Parathyroid adenoma (tissue), 2 donors: ENCODE results near the gene FBXL13.

Source experiments
- H2AFZ ChIP-seq: fragments of 300-600 bp; sonication (generic); one replicate; pipeline ENCODE4 v1.7.0; 2017; ENCODE audit warnings: antibody characterized with exemption, mild to moderate bottlenecking
- H3K27ac ChIP-seq: fragments of 300-600 bp; sonication (generic); one replicate; pipeline ENCODE4 v1.7.0; 2017
- H3K27me3 ChIP-seq: fragments of 300-600 bp; sonication (generic); one replicate; pipeline ENCODE4 v1.7.0; 2017; ENCODE audit warnings: low read length; ENCODE audit not compliant: control insufficient read depth, insufficient read depth
- H3K36me3 ChIP-seq: fragments of 300-600 bp; sonication (generic); one replicate; pipeline ENCODE4 v1.7.0; 2017; ENCODE audit warnings: low read length; ENCODE audit not compliant: control insufficient read depth, insufficient read depth
- H3K4me1 ChIP-seq: fragments of 300-600 bp; sonication (generic); one replicate; pipeline ENCODE4 v1.7.0; 2017; ENCODE audit warnings: control low read depth
- H3K4me2 ChIP-seq: fragments of 300-600 bp; sonication (generic); one replicate; pipeline ENCODE4 v1.7.0; 2017; ENCODE audit warnings: low read length
- H3K4me3 ChIP-seq: fragments of 300-600 bp; sonication (generic); one replicate; pipeline ENCODE4 v1.7.0; 2017; ENCODE audit warnings: low read depth, low read length
- H3K79me2 ChIP-seq: fragments of 300-600 bp; sonication (generic); one replicate; pipeline ENCODE4 v1.7.0; 2017; ENCODE audit warnings: control low read depth
- H3K9ac ChIP-seq: fragments of 300-600 bp; sonication (generic); one replicate; pipeline ENCODE4 v1.7.0; 2017; ENCODE audit warnings: mild to moderate bottlenecking
- H3K9me3 ChIP-seq: fragments of 300-600 bp; sonication (generic); one replicate; pipeline ENCODE4 v1.7.0; 2017; ENCODE audit warnings: low read length; ENCODE audit not compliant: control insufficient read depth
- TF ChIP-seq, protein P1 (sequence below): fragments of 300-600 bp; sonication (generic); IDR thresholded peaks from one replicate; pipeline ENCODE4 v1.7.0; 2017; ENCODE audit warnings: antibody characterized with exemption, mild to moderate bottlenecking
- donor health status: primary hyperparathyroidism.

Gene FBXL13

DNA sequence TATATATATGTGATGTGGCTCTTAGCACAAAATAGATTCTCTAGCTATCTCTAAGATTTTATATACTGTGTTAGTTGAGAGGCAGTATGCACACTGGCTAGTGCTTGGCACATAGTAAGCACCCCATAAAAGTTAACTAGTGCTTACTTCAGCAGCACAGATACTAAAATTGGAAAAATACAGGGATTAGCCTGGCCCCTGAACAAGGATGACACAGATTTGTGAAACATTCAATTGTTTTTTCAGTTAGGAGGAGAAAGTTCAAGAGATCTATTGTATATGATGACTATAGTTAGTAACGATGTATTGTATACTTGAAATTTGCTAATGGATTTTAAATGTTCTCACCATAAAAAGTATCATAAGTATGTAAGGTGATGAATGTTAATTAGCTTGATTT lies 240.1 kb downstream of the FBXL13 start:
- H3K4me2 ChIP-seq: no peak overlapping the region
- H3K4me3 ChIP-seq: no peak overlapping the region
- TF ChIP-seq, protein P1, sequence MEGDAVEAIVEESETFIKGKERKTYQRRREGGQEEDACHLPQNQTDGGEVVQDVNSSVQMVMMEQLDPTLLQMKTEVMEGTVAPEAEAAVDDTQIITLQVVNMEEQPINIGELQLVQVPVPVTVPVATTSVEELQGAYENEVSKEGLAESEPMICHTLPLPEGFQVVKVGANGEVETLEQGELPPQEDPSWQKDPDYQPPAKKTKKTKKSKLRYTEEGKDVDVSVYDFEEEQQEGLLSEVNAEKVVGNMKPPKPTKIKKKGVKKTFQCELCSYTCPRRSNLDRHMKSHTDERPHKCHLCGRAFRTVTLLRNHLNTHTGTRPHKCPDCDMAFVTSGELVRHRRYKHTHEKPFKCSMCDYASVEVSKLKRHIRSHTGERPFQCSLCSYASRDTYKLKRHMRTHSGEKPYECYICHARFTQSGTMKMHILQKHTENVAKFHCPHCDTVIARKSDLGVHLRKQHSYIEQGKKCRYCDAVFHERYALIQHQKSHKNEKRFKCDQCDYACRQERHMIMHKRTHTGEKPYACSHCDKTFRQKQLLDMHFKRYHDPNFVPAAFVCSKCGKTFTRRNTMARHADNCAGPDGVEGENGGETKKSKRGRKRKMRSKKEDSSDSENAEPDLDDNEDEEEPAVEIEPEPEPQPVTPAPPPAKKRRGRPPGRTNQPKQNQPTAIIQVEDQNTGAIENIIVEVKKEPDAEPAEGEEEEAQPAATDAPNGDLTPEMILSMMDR: no peak
- no peaks in the 10 kb centered on the region for H3K79me2 ChIP-seq
- no peak overlapping the region for H3K27ac ChIP-seq
- H3K4me1 ChIP-seq: no peaks in the 10 kb centered on the region
- no peaks in the 10 kb centered on the region for H3K9me3 ChIP-seq
- no peaks in the 10 kb centered on the region for H3K36me3 ChIP-seq
- no peaks in the 10 kb centered on the region for H3K27me3 ChIP-seq
- H3K9ac ChIP-seq: no peak overlapping the region
- H2AFZ ChIP-seq: no peak overlapping the region

DNA sequence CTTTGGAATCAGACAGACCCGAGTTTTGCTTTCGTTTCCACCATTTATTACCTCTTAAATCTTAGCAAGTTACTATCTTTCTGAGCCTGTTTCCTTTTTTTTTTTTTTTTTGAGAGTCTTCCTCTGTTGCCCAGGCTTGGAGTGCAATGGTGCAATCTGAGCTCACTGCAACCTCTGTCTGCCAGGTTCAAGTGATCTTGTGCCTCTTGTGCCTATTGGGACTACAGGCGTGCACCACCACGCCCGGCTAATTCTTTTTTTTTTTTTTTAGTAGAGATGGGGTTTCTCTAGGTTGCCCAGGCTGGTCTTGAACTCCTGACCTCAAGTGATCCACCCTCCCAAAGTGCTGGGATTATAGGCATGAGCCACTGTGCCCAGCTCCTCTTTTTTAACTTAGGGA lies 241.3 kb downstream of the FBXL13 start:
- no peak overlapping the region for H3K4me3 ChIP-seq
- H3K4me1 ChIP-seq: no peaks in the 10 kb centered on the region
- no peak overlapping the region for H3K27ac ChIP-seq
- TF ChIP-seq, protein P1: no peak
- no peak overlapping the region for H3K9ac ChIP-seq
- H3K9me3 ChIP-seq: no peaks in the 10 kb centered on the region
- no peaks in the 10 kb centered on the region for H3K79me2 ChIP-seq
- H3K27me3 ChIP-seq: no peaks in the 10 kb centered on the region
- no peaks in the 10 kb centered on the region for H3K36me3 ChIP-seq
- H2AFZ ChIP-seq: no peak overlapping the region
- no peak overlapping the region for H3K4me2 ChIP-seq

DNA sequence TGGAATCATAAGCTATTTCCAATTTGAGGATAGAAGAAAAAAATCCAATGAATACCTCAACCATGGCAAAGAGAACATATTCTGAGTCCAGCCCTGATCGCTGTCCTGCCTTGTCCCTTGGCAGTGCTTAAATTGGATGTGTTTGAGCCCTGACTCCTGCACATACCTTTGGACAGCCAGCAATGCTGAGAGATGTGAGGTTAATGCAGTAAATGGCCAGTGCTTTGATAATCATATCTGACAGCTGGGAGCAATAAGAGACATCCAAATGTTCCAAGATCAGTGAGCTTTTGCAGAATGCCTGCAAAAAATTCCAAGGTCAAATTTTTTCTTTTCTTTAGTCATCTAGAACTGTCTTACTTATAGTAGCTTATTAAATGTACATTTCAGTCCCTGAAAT lies 241.9 kb downstream of the FBXL13 start:
- Histone ChIP-seq H3K9me3 (no peaks in the 10 kb centered on the region), H3K27me3 (no peaks in the 10 kb centered on the region), H3K4me2 (no peak overlapping the region), H3K79me2 (no peaks in the 10 kb centered on the region), H3K4me1 (no peaks in the 10 kb centered on the region), H3K36me3 (no peaks in the 10 kb centered on the region), H3K4me3 (no peak overlapping the region), H3K9ac (no peak overlapping the region), H3K27ac (no peak overlapping the region), H2AFZ (no peak overlapping the region)
- TF ChIP-seq, protein P1: no peak

DNA sequence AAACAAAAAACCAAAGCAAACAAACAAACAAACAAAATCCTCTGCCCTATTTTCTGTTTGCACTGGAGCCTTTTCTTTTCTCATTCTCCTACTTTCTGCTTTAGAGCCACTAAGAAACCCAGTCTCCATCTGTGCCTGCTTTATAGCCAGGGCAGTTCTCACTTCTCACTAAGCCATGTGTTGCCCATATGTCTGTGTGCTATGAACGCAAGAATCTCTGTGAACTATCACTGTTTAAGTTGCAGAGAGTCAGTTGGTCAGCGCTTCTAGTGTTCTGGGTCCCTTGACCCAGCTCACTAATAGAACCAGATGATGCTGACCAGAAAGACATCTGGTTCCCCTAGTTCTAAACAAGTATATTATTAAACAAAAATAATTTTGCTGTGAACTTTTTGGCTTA lies 244.4 kb downstream of the FBXL13 start:
- Histone ChIP-seq H3K36me3 (no peaks in the 10 kb centered on the region), H3K9ac (no peak overlapping the region), H3K27ac (no peak overlapping the region), H3K79me2 (no peaks in the 10 kb centered on the region), H3K27me3 (no peaks in the 10 kb centered on the region), H2AFZ (no peak overlapping the region), H3K9me3 (no peaks in the 10 kb centered on the region), H3K4me3 (no peak overlapping the region), H3K4me2 (no peak overlapping the region), H3K4me1 (no peaks in the 10 kb centered on the region)
- TF ChIP-seq, protein P1: no peak

DNA sequence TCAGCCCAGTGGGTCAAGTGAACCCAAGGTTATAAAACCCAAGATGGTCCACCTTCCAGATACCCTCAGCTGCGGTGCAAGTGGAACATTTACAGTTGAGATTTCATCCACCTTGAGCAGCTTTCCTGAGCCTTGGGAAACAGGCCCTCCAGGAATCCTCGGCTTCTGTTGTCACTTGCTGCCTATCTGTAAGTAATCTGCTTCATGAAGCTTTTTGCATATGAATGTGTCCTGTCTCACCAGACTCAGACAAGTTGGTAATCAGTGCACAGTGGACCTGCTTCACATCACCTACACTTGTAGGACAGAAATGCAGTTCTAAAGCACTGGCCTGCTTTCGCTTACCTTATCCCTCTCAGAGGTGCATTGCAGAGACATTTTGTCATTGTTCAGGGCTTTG lies 245.5 kb downstream of the FBXL13 start:
- Histone ChIP-seq H3K27ac (no peak overlapping the region), H2AFZ (no peak overlapping the region), H3K79me2 (no peaks in the 10 kb centered on the region), H3K36me3 (no peaks in the 10 kb centered on the region), H3K27me3 (no peaks in the 10 kb centered on the region), H3K4me2 (no peak overlapping the region), H3K4me1 (no peaks in the 10 kb centered on the region), H3K9ac (no peak overlapping the region), H3K4me3 (no peak overlapping the region), H3K9me3 (no peaks in the 10 kb centered on the region)
- TF ChIP-seq, protein P1: no peak
